ENCODE measurements around the gene PEX5L. TPM values are rescaled to one million over a fixed set of nuclear protein-coding genes. Genes with fewer than 3 reads are reported as not detected.

PEX5L gene
- total RNA-seq, 1 experiment from 2014 or later, result 0.33 TPM

- H3K4me1 ChIP-seq (replicated peaks; ENCODE audit: insufficient read depth), result no peaks in the 10 kb centered on the region
- ChIA-PET POLR2A (ENCODE audit: unreplicated experiment) (no interaction called here), CTCF (no interaction called here)
- no peak overlapping the region for H3K4me3 ChIP-seq
- no peaks in the 10 kb centered on the region for H3K9me3 ChIP-seq (ENCODE audit: insufficient read depth, low read depth)
- DNase-seq, result peak in 1 of 2 experiments; percentile 49
- H3K27me3 ChIP-seq (ENCODE audit: insufficient read depth, low read depth), result no peaks in the 10 kb centered on the region
- intact Hi-C loops (cut with micrococcal nuclease; ENCODE audit: unreplicated experiment), result no loop called here
- no peaks in the 10 kb centered on the region for H4K20me1 ChIP-seq (ENCODE audit: insufficient read depth)
- BruUV-seq (replicated peaks), result no TSS peak
- 0 out of 2 replicates have a peak, but pooled peaks cover 3% of the 10 kb centered on the region for H3K9me2 ChIP-seq (ENCODE audit: insufficient read depth)
- TF ChIP-seq CTCF (conservative IDR thresholded peaks at IDR 0.05) (0 out of 2 replicates have a peak, but pooled peaks have one; percentile 27), EZH2 (IDR thresholded peaks at IDR 0.05; ENCODE audit: low read depth) (no peak)
- H3K79me2 ChIP-seq (ENCODE audit: low read depth), result no peaks in the 10 kb centered on the region
- H2AFZ ChIP-seq, result no peak overlapping the region
- no peak overlapping the region for H3K4me2 ChIP-seq
- no peaks in the 10 kb centered on the region for H3K36me3 ChIP-seq (ENCODE audit: low read depth)
- H3K27ac ChIP-seq, result no peak overlapping the region
- H3F3A ChIP-seq (ENCODE audit: insufficient read depth, low read depth), result no peaks in the 10 kb centered on the region
These were observed 27.0 kb upstream of the PEX5L start for GRCh38 chr3:180063783-180064182.

- H4K20me1 ChIP-seq (ENCODE audit: insufficient read depth), result no peaks in the 10 kb centered on the region
- ChIA-PET CTCF (no interaction called here), POLR2A (ENCODE audit: unreplicated experiment) (no interaction called here)
- no peak overlapping the region for H3K27ac ChIP-seq
- no peaks in the 10 kb centered on the region for H3K79me2 ChIP-seq (ENCODE audit: low read depth)
- H3K27me3 ChIP-seq (ENCODE audit: insufficient read depth, low read depth), result no peaks in the 10 kb centered on the region
- no peak overlapping the region for H2AFZ ChIP-seq
- TF ChIP-seq CTCF (conservative IDR thresholded peaks at IDR 0.05), result no peak
- no peak for TF ChIP-seq EZH2 (IDR thresholded peaks at IDR 0.05; ENCODE audit: low read depth)
- no peak for DNase-seq
- no peaks in the 10 kb centered on the region for H3K36me3 ChIP-seq (ENCODE audit: low read depth)
- no peaks in the 10 kb centered on the region for H3F3A ChIP-seq (ENCODE audit: insufficient read depth, low read depth)
- H3K4me1 ChIP-seq (replicated peaks; ENCODE audit: insufficient read depth), result no peaks in the 10 kb centered on the region
- H3K4me2 ChIP-seq, result no peak overlapping the region
- H3K4me3 ChIP-seq, result no peak overlapping the region
- no peaks in the 10 kb centered on the region for H3K9me3 ChIP-seq (ENCODE audit: insufficient read depth, low read depth)
- 0 out of 2 replicates have a peak, but pooled peaks cover 3% of the 10 kb centered on the region for H3K9me2 ChIP-seq (ENCODE audit: insufficient read depth)
- intact Hi-C loops (cut with micrococcal nuclease; ENCODE audit: unreplicated experiment), result no loop called here
- BruUV-seq (replicated peaks), result no TSS peak
These were observed 26.0 kb upstream of the PEX5L start for GRCh38 chr3:180062771-180063170.

- no peak overlapping the region for H2AFZ ChIP-seq
- no peaks in the 10 kb centered on the region for H3K4me1 ChIP-seq (replicated peaks; ENCODE audit: insufficient read depth)
- no peak overlapping the region for H3K4me2 ChIP-seq
- 0 out of 2 replicates have a peak, but pooled peaks cover 3% of the 10 kb centered on the region for H3K9me2 ChIP-seq (ENCODE audit: insufficient read depth)
- ChIA-PET CTCF (no interaction called here), POLR2A (ENCODE audit: unreplicated experiment) (no interaction called here)
- no peaks in the 10 kb centered on the region for H3F3A ChIP-seq (ENCODE audit: insufficient read depth, low read depth)
- no peaks in the 10 kb centered on the region for H3K27me3 ChIP-seq (ENCODE audit: insufficient read depth, low read depth)
- H4K20me1 ChIP-seq (ENCODE audit: insufficient read depth), result no peaks in the 10 kb centered on the region
- H3K79me2 ChIP-seq (ENCODE audit: low read depth), result no peaks in the 10 kb centered on the region
- DNase-seq, result no peak
- intact Hi-C loops (cut with micrococcal nuclease; ENCODE audit: unreplicated experiment), result no loop called here
- H3K4me3 ChIP-seq, result no peak overlapping the region
- H3K27ac ChIP-seq, result no peak overlapping the region
- no peaks in the 10 kb centered on the region for H3K36me3 ChIP-seq (ENCODE audit: low read depth)
- no TSS peak for BruUV-seq (replicated peaks)
- no peaks in the 10 kb centered on the region for H3K9me3 ChIP-seq (ENCODE audit: insufficient read depth, low read depth)
- TF ChIP-seq EZH2 (IDR thresholded peaks at IDR 0.05; ENCODE audit: low read depth), result no peak
- no peak for TF ChIP-seq CTCF (conservative IDR thresholded peaks at IDR 0.05)
These were observed 22.6 kb upstream of the PEX5L start for GRCh38 chr3:180059356-180059755.

All from PC-9 (cell line).